Thoracic aorta (tissue), 2 donors: ENCODE measurements around the gene PLXDC2. TPM values are rescaled to one million over a fixed set of nuclear protein-coding genes. Genes with fewer than 3 reads are reported as not detected.

Experiments
- ATAC-seq: fragments of 150-250 bp; one replicate; pipeline ENCODE4 v1.8.0; 2017; ENCODE audit warnings: low read depth; ENCODE audit not compliant: insufficient number of reproducible peaks, low FRiP score
- DNase-seq: peaks from one replicate; pipeline ENCODE4 v3.0.0-alpha.2; 2020; ENCODE audit warnings: low spot score
- H3K27ac ChIP-seq, 2 donors: fragments of 200-600 bp; sonication (generic); 1 replicate in 1 of 2; 2 replicates in 1 of 2; pipeline ENCODE4 v1.5.1; 2016; ENCODE audit warnings: mild to moderate bottlenecking in 2 of 2, moderate library complexity in 2 of 2
- H3K27me3 ChIP-seq: fragments of 200-600 bp; sonication (generic); replicated peaks from 2 replicates; pipeline ENCODE4 v1.6.0; 2016; ENCODE audit warnings: mild to moderate bottlenecking; ENCODE audit not compliant: insufficient read depth
- H3K36me3 ChIP-seq: fragments of 200-600 bp; sonication (generic); one replicate; pipeline ENCODE4 v1.5.1; 2016
- H3K4me1 ChIP-seq, 2 donors: fragments of 200-600 bp; sonication (generic); 1 replicate in 1 of 2; 2 replicates in 1 of 2; pipeline versions ENCODE4 v1.5.1 to v1.6.0; 2016; ENCODE audit warnings: low read depth in 2 of 2, mild to moderate bottlenecking in 1 of 2; ENCODE audit not compliant: control insufficient read depth in 1 of 2
- H3K4me3 ChIP-seq: fragments of 200-600 bp; sonication (generic); 2 replicates; pipeline ENCODE4 v1.5.1; 2016; ENCODE audit warnings: mild to moderate bottlenecking
- H3K9me3 ChIP-seq: fragments of 200-600 bp; sonication (generic); 2 replicates; pipeline ENCODE4 v1.5.1; 2016
- total RNA-seq, 2 donors: library from RNA; depleted of rRNA; stranded (reverse); fragments of >200 nt; gene quantifications; one replicate each; pipeline versions ENCODE4 v1.1.0 to v1.2.3, GENCODE V29; 2016
- TF ChIP-seq, protein P1 (sequence below): fragments of 200-600 bp; sonication (generic); IDR thresholded peaks from one replicate; pipeline ENCODE4 v1.5.1; 2019; ENCODE audit warnings: antibody characterized with exemption

Gene PLXDC2
- total RNA-seq, 2 donors from 2014 or later = 105 to 155 TPM

DNA sequence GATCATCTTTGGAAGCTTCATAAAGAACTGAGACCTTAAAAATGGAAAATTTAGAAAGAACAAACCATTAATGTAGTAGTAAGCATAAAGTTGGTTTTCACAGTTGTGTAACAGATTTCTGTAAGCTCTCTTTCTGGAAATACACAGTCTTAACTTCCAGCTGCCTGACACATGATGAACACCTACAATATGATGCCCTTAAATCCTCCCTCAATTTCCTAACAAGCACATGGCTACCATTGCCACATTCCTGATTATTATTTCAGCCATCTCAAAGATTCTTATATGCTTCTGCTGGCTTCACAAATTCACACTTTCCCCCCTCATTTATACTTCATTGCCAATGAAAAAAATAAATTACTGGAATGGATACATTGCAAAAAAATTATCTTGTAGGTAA is 49.4 kb downstream of the PLXDC2 start:
- H3K4me1 ChIP-seq = peaks cover 16 to 29% of the 10 kb centered on the region in 2 donors
- DNase-seq (no peak), ATAC-seq (no peak)
- no peaks in the 10 kb centered on the region for H3K9me3 ChIP-seq
- H3K27me3 ChIP-seq = no peaks in the 10 kb centered on the region
- no peak overlapping the region for H3K27ac ChIP-seq
- no peaks in the 10 kb centered on the region for H3K36me3 ChIP-seq
- TF ChIP-seq, protein P1, sequence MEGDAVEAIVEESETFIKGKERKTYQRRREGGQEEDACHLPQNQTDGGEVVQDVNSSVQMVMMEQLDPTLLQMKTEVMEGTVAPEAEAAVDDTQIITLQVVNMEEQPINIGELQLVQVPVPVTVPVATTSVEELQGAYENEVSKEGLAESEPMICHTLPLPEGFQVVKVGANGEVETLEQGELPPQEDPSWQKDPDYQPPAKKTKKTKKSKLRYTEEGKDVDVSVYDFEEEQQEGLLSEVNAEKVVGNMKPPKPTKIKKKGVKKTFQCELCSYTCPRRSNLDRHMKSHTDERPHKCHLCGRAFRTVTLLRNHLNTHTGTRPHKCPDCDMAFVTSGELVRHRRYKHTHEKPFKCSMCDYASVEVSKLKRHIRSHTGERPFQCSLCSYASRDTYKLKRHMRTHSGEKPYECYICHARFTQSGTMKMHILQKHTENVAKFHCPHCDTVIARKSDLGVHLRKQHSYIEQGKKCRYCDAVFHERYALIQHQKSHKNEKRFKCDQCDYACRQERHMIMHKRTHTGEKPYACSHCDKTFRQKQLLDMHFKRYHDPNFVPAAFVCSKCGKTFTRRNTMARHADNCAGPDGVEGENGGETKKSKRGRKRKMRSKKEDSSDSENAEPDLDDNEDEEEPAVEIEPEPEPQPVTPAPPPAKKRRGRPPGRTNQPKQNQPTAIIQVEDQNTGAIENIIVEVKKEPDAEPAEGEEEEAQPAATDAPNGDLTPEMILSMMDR = no peak
- H3K4me3 ChIP-seq = no peak overlapping the region

DNA sequence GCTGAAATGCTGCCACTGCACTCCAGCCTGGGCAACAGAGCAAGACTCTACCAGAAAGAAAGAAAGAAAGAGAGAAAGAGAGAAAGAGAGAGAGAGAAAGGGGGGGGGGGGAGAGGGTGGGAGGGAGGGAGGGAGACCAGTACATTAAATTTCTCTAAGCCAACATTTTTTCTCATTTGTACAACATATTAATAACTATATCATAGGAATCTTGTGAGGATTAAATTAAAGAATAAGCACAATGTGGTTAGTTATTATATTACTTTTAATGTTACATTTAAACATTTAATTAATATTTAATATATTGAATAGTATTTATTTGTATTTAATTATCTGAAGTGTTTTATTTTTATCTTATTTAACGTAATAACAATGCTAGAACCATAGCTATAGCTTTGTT is 53.1 kb downstream of the PLXDC2 start:
- no peak overlapping the region for H3K4me3 ChIP-seq

DNA sequence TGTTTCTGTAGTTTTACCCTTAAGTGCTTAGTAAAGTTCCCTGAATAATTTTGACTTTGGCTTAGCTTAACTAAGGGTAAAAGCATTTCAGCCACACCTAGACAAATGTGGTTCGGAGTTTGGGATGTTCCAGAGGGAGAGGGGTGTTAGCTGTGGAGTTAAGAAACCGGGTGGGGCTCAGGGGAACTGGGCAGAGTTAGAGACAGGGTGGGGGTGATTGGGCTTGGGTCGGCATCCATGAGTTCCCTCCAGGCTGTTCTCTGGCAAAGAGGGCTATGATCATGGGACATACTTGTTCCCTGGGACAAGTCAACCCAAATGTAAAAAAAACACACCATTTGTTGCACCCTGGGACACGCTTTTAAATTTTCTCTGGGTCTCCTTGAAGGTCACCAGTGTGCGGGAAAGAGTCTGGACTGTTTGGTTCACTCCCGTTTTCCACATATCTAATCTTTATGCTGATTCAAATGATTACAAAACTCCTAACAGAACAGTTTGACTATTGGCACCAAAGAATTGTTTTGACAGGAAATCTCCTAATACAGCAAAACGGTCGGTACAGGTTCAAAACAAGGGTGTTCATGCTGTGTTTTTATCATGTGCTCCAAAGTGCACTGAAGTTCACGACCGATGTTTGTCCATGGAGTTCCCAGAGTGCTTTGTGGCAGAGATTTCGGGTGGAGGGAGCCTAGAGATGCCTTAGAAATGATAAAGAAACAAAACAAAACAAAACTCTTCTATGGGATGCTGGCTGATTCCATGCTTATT is 56.5 kb downstream of the PLXDC2 start:
- peak overlapping the region in 1 of 2 donors; percentile 16 for H3K27ac ChIP-seq
- ATAC-seq = no peak

More for the DNA sequence above, 53.1 kb downstream of the PLXDC2 start:
- TF ChIP-seq, protein P1 = no peak
- no peaks in the 10 kb centered on the region for H3K27me3 ChIP-seq
- ATAC-seq (no peak), DNase-seq (no peak)
- no peaks in the 10 kb centered on the region for H3K36me3 ChIP-seq
- H3K9me3 ChIP-seq = no peaks in the 10 kb centered on the region
- peaks cover 5 to 24% of the 10 kb centered on the region in 2 donors for H3K4me1 ChIP-seq
- no peak overlapping the region for H3K27ac ChIP-seq

DNA sequence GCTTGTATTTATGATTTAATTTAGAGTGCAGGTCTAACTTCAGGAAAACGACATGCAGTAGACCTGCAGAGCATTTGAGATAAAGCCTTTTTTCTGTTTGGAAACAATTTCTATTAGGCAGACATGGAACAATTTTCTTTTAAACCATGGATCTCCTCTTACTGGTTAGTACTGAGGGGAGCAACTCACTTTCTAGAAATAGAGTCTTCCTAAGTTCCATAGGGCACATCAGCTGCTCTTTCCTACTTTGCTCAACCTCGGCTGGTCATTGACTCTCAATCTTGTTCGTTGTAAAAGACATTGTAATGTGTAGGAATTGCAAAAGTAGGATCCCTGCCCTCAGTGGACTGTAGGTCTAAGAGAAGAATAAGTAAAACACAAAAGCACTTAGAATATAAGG is 58.0 kb downstream of the PLXDC2 start:
- no peak for ATAC-seq

More for the DNA sequence above, 56.5 kb downstream of the PLXDC2 start:
- Histone ChIP-seq H3K36me3 (no peaks in the 10 kb centered on the region), H3K4me1 (peaks cover 16 to 35% of the 10 kb centered on the region in 2 donors), H3K4me3 (peak overlapping the region; percentile 39), H3K27me3 (no peaks in the 10 kb centered on the region), H3K9me3 (no peaks in the 10 kb centered on the region)
- no peak for DNase-seq
- TF ChIP-seq, protein P1 = no peak

DNA sequence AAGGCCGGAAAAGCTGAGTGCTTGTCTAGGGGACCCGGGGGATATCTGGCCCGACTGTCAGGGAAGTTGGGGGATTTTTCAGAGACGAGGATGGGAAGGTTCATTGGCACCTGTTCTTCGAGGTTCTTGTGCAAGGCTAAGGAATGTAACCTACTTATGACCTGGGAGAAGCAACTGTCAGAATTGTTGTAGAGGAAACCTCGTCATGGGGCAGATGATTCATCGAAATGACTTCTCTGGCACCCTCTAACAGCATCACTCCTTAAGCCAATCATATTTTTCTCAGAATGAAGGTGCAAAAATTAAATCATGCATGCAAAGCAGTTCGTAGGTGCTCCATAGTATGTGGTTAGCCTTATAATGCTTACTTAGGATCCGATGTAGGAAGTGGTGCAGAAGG is 58.6 kb downstream of the PLXDC2 start:
- H3K27ac ChIP-seq = no peak overlapping the region
- ATAC-seq (no peak), DNase-seq (no peak)
- H3K36me3 ChIP-seq = no peaks in the 10 kb centered on the region
- H3K27me3 ChIP-seq = no peaks in the 10 kb centered on the region
- peaks cover 19 to 44% of the 10 kb centered on the region in 2 donors for H3K4me1 ChIP-seq
- TF ChIP-seq, protein P1 = no peak
- H3K4me3 ChIP-seq = no peak overlapping the region
- no peaks in the 10 kb centered on the region for H3K9me3 ChIP-seq

More for the DNA sequence above, 58.0 kb downstream of the PLXDC2 start:
- Histone ChIP-seq H3K4me3 (no peak overlapping the region), H3K4me1 (peaks cover 18 to 38% of the 10 kb centered on the region in 2 donors), H3K36me3 (no peaks in the 10 kb centered on the region), H3K27me3 (no peaks in the 10 kb centered on the region), H3K27ac (no peak overlapping the region), H3K9me3 (no peaks in the 10 kb centered on the region)
- TF ChIP-seq, protein P1 = no peak
- DNase-seq = no peak
